Activated naive CD4-positive, alpha-beta T cell treated with anti-CD3 and anti-CD28 coated beads for 36 hours (primary cell): ENCODE data around the gene USP40. TPM values are rescaled to one million over a fixed set of nuclear protein-coding genes. Genes with fewer than 3 reads are reported as not detected.

Source experiments
- CTCF ChIA-PET: fragments of 350-600 bp; sonication (Branson Sonifier 250); formaldehyde crosslinking; loops from one replicate; lab custom pipeline; 2021; ENCODE audit warnings: antibody characterized with exemption; lab: Charles Lee
- DNase-seq: peaks from one replicate; pipeline ENCODE4 v3.0.0-alpha.2; 2020
- H3K27ac Mint-ChIP-seq: one replicate; pipeline ENCODE4 v1.8.0; 2021; ENCODE audit warnings: mild to moderate bottlenecking, mixed read lengths
- H3K27me3 Mint-ChIP-seq: one replicate; pipeline ENCODE4 v1.8.0; 2021; ENCODE audit warnings: low read depth, mixed read lengths
- H3K36me3 Mint-ChIP-seq: one replicate; pipeline ENCODE4 v1.8.0; 2021; ENCODE audit warnings: low read depth, mixed read lengths
- H3K4me1 Mint-ChIP-seq: one replicate; pipeline ENCODE4 v1.8.0; 2021; ENCODE audit warnings: low read depth, mixed read lengths
- H3K4me3 Mint-ChIP-seq: one replicate; pipeline ENCODE4 v1.8.0; 2021; ENCODE audit warnings: mild to moderate bottlenecking, moderate library complexity, mixed read lengths
- H3K9me3 Mint-ChIP-seq: one replicate; pipeline ENCODE4 v1.8.0; 2021; ENCODE audit warnings: mixed read lengths
- intact Hi-C: fragments of 100-400 bp; cut with micrococcal nuclease; formaldehyde crosslinking; loops from one replicate; pipeline ENCODE4 v1.15.1; 2023
- total RNA-seq, 2 experiments: library from RNA; stranded (reverse); gene quantifications; one replicate each; pipeline ENCODE4 v1.2.3, GENCODE V29; 2021

USP40 gene
- total RNA-seq, 2 experiments from 2014 or later, result 15.3 to 17.5 TPM

- H3K4me3 Mint-ChIP-seq, result no peak overlapping the region
- H3K4me1 Mint-ChIP-seq, result no peaks in the 10 kb centered on the region
- peaks cover 8% of the 10 kb centered on the region for H3K36me3 Mint-ChIP-seq
- DNase-seq, result no peak
- H3K27ac Mint-ChIP-seq, result no peak overlapping the region
- CTCF ChIA-PET, result no interaction called here
- H3K9me3 Mint-ChIP-seq, result no peaks in the 10 kb centered on the region
- no peaks in the 10 kb centered on the region for H3K27me3 Mint-ChIP-seq
- intact Hi-C loops, result no loop called here
Observed at GRCh38 chr2:233476651-233477547, 89.7 kb downstream of the USP40 start.

- Mint-ChIP-seq H3K36me3 (peaks cover 9% of the 10 kb centered on the region), H3K27me3 (no peaks in the 10 kb centered on the region), H3K27ac (no peak overlapping the region), H3K4me3 (no peak overlapping the region), H3K4me1 (no peaks in the 10 kb centered on the region), H3K9me3 (no peaks in the 10 kb centered on the region)
- intact Hi-C loops, result no loop called here
- no peak for DNase-seq
- CTCF ChIA-PET, result no interaction called here
Observed at GRCh38 chr2:233476063-233476410, 90.5 kb downstream of the USP40 start.

GRCh38 chr2:233474308-233475160 lies 92.0 kb downstream of the USP40 start:
- no peak for DNase-seq
- Mint-ChIP-seq H3K27ac (no peak overlapping the region), H3K4me1 (no peaks in the 10 kb centered on the region), H3K4me3 (no peak overlapping the region), H3K27me3 (no peaks in the 10 kb centered on the region), H3K36me3 (peaks cover 17% of the 10 kb centered on the region), H3K9me3 (no peaks in the 10 kb centered on the region)
- CTCF ChIA-PET, result interaction anchor here (0.9 kb wide), 1 partner anchor 30 kb away, joined by 3 read pairs; no protein-coding TSS in a partner anchor
- intact Hi-C loops, result no loop called here

DNA sequence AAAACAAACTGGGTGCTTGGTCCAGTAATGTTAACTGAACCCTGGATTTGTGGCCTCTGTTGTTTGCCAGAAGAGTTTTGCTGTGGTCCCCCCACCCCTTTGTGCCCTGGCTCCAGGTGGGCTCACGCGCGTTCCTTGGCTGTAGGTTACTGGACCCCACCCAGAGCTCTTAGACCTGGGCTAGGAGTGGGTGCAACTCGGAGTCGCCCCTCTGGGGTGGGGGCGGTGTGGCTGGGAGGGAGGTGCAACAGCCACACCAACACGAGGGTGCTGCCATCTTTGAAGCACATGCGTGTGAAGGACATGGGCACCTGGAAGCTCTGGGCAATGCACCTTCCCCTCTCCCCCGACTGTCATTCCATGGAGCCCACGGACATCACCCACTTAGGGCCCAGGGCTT lies 92.7 kb downstream of the USP40 start:
- no peak for DNase-seq
- Mint-ChIP-seq H3K4me3 (no peak overlapping the region), H3K9me3 (no peaks in the 10 kb centered on the region), H3K27me3 (no peaks in the 10 kb centered on the region), H3K4me1 (no peaks in the 10 kb centered on the region), H3K27ac (no peak overlapping the region), H3K36me3 (peaks cover 20% of the 10 kb centered on the region)
- CTCF ChIA-PET, result no interaction called here
- intact Hi-C loops, result no loop called here

DNA sequence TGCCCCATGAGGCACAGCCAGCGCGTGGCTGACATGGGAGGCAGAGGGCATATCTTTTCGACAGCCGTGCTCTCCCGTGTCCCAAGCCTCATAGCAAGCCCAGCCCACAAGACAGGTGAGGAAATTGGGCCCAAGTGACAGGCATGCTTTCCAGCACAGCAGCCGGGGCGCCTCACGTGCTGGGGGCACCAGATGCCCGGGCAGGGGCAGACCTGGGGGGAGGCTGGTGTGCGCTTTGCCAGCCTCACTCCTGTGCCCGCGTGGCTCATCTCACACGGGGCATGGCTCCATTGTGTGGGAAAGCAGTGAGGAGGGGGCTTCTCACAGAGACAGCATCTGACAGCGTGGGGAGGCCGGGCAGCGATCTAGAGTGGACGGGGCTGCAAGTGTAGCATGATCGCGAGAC lies 93.2 kb downstream of the USP40 start:
- Mint-ChIP-seq H3K27me3 (no peaks in the 10 kb centered on the region), H3K36me3 (peaks cover 22% of the 10 kb centered on the region), H3K27ac (no peak overlapping the region), H3K4me1 (no peaks in the 10 kb centered on the region), H3K9me3 (no peaks in the 10 kb centered on the region), H3K4me3 (no peak overlapping the region)
- CTCF ChIA-PET, result no interaction called here
- no peak for DNase-seq
- intact Hi-C loops, result no loop called here

- no peak for DNase-seq
- no peaks in the 10 kb centered on the region for H3K9me3 Mint-ChIP-seq
- no peaks in the 10 kb centered on the region for H3K27me3 Mint-ChIP-seq
- H3K36me3 Mint-ChIP-seq, result peaks cover 23% of the 10 kb centered on the region
- H3K27ac Mint-ChIP-seq, result no peak overlapping the region
- CTCF ChIA-PET, result no interaction called here
- intact Hi-C loops, result no loop called here
- no peak overlapping the region for H3K4me3 Mint-ChIP-seq
- H3K4me1 Mint-ChIP-seq, result no peaks in the 10 kb centered on the region
Observed at GRCh38 chr2:233471291-233472035, 95.1 kb downstream of the USP40 start.

GRCh38 chr2:233470839-233471238 lies 95.7 kb downstream of the USP40 start:
- no peaks in the 10 kb centered on the region for H3K4me1 Mint-ChIP-seq
- DNase-seq, result no peak
- peaks cover 29% of the 10 kb centered on the region for H3K36me3 Mint-ChIP-seq

DNA sequence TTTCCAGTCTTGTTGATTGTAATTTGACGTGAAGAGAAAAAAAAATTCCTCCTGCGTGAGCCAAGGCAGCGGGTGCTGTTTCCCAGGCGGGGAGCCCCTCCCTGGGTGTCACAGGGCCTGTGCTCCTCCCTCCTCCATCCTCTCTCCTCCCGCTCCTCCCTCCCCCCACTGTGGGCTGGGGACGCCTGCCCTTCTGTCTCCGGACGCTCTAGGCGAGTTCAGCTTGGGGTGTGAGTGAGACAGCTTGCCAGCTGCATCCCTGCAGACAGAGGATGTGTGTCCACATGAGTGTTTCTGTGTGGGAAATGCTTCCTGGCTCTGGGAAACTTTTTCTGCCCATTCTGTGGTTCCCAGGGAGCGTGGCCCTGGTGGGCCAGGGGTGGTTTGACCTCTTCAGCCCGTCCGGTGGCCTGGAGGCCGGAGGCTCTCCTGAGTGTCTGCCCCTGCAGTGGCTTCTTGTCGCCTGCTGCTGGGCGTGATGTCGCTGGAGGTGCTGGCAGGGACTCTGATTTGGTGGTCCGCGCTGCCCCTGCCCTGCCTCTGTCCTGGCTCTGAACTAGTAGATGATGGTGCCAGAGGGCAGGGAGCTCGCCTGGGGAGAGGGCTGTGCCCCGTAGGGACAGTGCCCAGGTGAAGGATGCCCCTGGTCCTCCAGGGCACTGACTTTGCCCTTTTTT lies 96.4 kb downstream of the USP40 start:
- DNase-seq, result no peak
- no peak overlapping the region for H3K4me3 Mint-ChIP-seq
- intact Hi-C loops, result no loop called here
- CTCF ChIA-PET, result no interaction called here
- peak overlapping the region; percentile 24 for H3K27ac Mint-ChIP-seq
- no peaks in the 10 kb centered on the region for H3K4me1 Mint-ChIP-seq
- H3K9me3 Mint-ChIP-seq, result no peaks in the 10 kb centered on the region
- no peaks in the 10 kb centered on the region for H3K27me3 Mint-ChIP-seq
- H3K36me3 Mint-ChIP-seq, result peaks cover 29% of the 10 kb centered on the region

More at GRCh38 chr2:233470839-233471238, 95.7 kb downstream of the USP40 start:
- CTCF ChIA-PET, result no interaction called here
- no peak overlapping the region for H3K4me3 Mint-ChIP-seq
- intact Hi-C loops, result no loop called here
- H3K27me3 Mint-ChIP-seq, result no peaks in the 10 kb centered on the region
- H3K27ac Mint-ChIP-seq, result no peak overlapping the region
- no peaks in the 10 kb centered on the region for H3K9me3 Mint-ChIP-seq

DNA sequence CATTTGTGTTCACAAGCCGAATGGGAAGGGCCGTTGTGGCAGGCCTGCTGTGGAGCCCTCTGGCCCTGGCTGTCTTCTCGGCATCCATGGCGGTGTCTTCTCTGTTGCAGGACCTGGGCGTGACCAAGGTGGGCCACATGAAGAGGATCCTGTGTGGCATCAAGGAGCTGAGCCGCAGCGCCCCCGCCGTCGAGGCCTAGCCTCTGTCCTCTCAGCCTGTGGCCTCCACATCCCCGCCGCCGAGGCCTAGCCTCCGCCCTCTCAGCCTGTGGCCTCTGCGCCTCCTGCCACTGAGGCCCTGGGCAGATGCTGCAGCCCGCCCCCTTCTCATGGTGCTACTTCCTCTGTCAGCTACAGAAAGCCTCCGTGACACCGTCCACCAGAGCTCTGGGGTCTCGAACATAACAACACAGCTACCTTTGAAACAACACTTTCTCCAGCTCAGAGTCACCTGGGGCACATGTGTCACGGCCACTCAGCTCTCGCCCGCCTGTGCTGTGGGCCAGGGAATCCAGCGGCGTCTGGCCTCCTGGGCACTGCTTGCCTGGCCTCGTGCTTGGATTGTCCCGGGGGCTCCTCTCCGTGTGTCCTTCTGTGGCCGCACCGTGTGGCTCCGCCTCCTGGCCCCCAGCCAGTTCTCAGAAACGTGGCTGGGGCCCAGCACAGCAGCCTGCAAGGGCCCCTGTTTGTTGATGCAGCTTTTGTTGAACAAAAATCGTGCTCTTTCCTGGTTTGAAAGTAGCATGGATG lies 97.1 kb downstream of the USP40 start:
- H3K27ac Mint-ChIP-seq, result no peak overlapping the region

GRCh38 chr2:233468741-233469110 lies 97.9 kb downstream of the USP40 start:
- DNase-seq, result no peak
- peaks cover 33% of the 10 kb centered on the region for H3K36me3 Mint-ChIP-seq
- no peak overlapping the region for H3K27ac Mint-ChIP-seq
- H3K4me3 Mint-ChIP-seq, result no peak overlapping the region
- no peaks in the 10 kb centered on the region for H3K4me1 Mint-ChIP-seq
- CTCF ChIA-PET, result no interaction called here
- intact Hi-C loops, result no loop called here
- H3K27me3 Mint-ChIP-seq, result no peaks in the 10 kb centered on the region
- no peaks in the 10 kb centered on the region for H3K9me3 Mint-ChIP-seq

More for the DNA sequence above, 97.1 kb downstream of the USP40 start:
- no peak for DNase-seq
- no peaks in the 10 kb centered on the region for H3K9me3 Mint-ChIP-seq
- H3K4me3 Mint-ChIP-seq, result no peak overlapping the region
- intact Hi-C loops, result no loop called here
- no peaks in the 10 kb centered on the region for H3K27me3 Mint-ChIP-seq
- no peaks in the 10 kb centered on the region for H3K4me1 Mint-ChIP-seq
- CTCF ChIA-PET, result no interaction called here
- peaks cover 29% of the 10 kb centered on the region for H3K36me3 Mint-ChIP-seq

- H3K27me3 Mint-ChIP-seq, result no peaks in the 10 kb centered on the region
- no peak for DNase-seq
- H3K4me1 Mint-ChIP-seq, result no peaks in the 10 kb centered on the region
- no peak overlapping the region for H3K27ac Mint-ChIP-seq
- intact Hi-C loops, result no loop called here
- H3K4me3 Mint-ChIP-seq, result no peak overlapping the region
- H3K36me3 Mint-ChIP-seq, result peaks cover 37% of the 10 kb centered on the region
- CTCF ChIA-PET, result no interaction called here
- no peaks in the 10 kb centered on the region for H3K9me3 Mint-ChIP-seq
Observed at GRCh38 chr2:233468047-233468740, 98.4 kb downstream of the USP40 start.
